Measurements from ENCODE around the gene SGCB.

Gene SGCB

DNA sequence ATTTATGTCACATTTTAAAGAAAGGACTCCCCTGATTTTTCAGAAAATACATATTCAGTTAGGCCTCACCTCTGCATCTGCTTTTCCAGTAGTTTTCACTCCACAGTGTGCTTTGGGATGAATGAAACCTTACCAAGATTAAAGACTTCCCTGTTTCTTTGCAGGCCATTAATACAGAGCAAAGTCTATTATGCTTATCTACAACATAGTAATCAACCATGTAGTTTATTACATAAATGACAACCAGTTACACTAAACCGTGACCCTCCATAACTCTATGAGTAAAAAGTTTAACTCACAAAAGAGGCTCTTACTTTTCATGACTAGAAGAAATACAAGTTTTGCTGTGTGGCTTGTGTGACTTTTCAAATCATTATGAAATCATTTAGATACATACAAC lies 20.3 kb downstream of the SGCB start:
- no peak for FAIRE-seq

DNA sequence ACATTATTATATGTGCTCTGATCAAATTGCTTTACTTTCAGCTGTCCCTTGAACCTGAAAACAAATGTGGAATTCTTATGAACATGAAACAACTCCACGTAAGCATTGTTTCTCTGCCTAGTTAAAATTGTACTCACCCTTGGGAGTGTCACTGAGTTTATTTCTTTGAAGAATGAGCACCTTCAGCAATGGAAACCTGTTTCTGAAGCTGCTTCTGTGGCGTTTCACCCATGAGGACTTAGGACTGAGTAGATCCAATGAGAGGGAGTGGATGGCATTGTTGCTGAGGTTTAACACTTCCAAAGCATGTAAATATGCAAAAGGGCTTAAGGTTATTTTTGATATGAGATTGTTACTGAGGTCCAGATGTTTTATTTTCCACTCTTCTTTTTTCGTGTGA lies 21.1 kb downstream of the SGCB start:
- FAIRE-seq = no peak

DNA sequence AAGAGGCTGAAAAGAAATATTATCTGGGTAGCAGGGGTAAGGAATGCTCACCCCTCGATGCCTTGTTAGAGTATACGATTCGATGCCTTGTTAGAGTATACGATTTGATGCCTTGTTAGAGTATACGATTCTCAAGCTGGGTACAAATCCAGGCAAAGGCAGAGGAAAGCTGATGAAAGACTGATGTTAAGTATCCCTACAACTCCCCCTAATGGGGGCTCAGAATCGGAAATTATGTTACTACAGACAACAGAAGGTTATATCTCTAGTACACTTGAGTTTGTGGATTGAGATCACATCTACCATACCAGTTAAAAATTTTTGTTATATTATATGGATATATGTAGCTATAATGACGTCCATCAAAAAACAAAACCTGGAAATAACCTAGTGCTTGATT lies 22.7 kb downstream of the SGCB start:
- no peak for FAIRE-seq

DNA sequence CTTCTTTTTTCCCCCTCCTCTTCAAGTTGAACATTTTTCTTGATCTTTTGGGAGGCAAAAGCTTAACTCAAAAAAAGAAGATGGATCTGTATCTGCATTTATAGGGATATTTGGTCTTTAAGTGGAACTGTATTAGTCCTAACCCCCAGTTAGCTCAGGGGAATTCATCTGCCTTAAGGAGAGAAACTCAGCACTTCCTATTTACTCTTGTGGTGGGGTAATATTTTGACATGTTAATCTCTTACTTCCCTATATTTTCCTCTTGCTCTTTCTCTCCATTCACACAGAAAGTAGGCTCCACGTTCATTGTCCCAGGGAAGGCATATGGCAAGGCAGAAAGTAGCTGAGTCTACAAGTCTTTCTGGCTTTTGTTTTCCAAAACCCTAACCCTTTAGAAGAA lies 23.2 kb downstream of the SGCB start:
- no peak for FAIRE-seq

DNA sequence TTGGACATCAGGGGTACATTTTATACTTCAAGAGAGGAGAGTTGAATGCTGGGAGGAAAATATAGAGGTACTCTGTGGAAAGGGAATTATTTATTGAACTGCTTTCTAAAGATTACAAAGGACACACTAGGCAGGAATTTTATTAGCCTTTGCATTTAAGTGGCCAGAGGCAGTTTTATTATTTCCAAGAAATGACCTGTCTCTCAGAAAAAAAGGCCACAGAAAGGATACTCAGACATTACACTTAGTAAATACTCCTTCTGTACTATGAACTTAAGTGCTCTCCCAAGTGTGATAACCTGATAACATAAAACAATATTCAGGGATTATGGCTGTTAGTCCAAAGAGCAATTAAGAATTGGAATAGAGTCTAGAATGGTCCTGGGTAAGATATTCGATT lies 25.4 kb downstream of the SGCB start:
- FAIRE-seq = no peak

DNA sequence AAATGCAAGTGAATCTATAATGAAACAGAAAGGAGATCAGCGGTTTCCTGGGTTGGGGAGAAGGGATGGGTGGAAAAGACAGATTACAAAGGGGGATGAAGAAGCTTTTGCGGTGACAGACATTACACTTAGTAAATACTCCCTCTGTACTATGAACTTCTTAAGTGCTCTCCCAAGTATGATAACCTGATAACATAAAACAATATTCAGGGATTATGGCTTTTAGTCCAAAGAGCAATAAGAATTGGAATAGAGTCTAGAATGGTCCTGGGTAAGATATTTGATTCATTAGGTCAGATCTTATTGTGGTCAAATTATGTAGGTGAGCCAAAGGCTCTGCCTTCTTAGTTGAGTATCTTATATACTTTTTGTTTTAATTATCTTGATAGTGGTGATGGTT lies 27.1 kb downstream of the SGCB start:
- FAIRE-seq = no peak

DNA sequence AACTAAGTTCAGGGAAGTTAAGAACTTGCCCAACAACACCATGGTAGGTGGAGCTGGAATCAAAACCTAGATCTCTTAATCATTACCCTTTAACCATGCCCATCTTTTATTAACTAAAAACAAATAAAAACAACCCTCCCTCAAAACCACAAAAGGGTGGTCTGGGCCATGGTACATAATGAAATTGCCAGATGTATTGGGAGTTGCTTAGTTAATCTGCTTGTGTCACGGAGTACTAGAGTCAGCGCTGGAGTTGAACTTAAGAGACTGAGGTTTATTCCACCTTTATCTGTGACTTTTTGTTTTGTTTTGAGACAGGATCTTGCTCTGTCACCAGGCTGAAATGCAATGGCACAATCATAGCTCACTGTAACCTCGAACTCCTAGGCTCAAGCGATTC lies 31.2 kb downstream of the SGCB start:
- FAIRE-seq = no peak

DNA sequence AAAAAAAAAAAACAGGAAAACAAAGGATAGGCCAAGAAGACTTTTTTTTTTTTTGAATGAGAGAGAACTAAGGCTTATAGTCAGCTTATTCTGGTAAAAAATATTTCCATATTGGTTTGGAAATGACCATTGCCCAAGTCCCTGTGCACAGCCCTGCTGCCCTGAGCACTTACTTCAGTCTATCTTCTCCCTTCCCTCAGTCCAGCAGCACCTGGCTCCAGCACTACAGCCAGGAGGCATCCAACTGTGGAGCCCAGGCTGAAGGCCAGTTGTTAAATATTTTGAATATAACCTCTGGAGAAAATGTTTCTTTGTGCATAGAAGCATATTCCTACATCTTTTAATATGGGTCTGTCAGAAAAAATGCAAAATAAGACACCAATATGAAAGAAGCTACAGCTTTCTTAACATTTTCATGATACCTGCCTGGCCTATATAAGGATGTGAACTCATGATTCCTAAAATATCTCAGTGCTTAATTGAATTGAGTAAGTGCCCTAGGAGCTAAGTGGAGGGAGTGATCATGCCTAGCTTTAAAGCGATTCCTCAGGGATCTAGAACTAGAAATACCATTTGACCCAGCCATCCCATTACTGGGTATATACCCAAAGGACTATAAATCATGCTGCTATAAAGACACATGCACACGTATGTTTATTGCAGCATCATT lies 32.4 kb downstream of the SGCB start:
- FAIRE-seq = no peak

DNA sequence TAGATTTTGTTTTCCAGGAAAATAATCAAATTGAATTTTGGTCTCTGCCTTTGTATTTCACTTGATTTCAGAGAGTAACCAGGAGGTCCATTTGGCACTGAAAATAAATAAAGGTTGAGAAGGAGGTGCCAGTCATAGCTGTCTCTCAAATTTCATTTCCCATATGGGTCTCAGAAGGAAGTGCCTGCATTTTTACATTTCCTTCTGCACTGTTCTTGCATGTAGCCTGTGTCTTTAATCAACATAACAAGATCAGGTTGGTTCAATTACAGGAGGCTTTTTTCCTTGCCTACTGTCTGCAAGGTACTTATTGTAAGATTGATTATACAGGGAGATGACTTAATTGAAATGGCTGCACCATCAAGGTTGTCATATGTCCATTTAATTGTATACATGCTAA lies 33.7 kb downstream of the SGCB start:
- FAIRE-seq = no peak

DNA sequence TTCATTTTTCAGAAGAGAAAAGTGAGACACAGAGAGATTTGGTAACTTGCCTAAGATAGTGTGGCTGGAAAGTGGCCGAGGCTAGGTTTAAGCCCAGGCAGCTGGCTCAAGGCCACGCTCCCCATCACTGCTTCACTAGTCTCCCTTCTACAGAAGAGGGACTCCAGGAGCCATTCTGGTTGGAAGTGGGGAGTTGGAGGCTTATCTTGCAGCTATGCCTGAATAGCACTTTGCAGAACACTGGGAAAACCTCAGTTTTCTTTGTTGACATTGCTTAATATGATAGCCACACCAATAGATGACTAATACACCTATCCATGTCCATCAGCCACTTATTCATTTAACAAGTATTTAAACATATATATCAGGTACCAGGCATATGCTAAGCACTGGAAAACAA lies 36.5 kb downstream of the SGCB start:
- no peak for FAIRE-seq

DNA sequence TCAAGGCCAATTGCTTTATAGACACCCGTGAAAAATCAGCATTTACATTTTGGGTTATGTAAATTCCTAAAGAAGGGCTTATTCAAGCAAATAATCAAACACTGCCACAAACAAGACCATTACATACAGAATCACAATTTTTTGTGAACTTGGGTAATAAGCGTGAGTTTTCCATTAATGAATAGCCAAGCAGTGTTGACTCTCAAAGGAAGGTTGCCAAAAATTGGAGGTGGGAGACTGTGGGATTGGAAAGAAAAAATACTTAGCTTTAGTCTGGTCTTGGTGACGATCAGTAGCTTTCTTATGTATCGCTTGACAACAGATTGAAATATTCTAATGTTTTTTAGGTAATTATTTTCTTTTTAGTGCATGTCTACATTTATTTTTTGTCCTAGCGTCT lies 38.8 kb downstream of the SGCB start:
- FAIRE-seq = no peak

DNA sequence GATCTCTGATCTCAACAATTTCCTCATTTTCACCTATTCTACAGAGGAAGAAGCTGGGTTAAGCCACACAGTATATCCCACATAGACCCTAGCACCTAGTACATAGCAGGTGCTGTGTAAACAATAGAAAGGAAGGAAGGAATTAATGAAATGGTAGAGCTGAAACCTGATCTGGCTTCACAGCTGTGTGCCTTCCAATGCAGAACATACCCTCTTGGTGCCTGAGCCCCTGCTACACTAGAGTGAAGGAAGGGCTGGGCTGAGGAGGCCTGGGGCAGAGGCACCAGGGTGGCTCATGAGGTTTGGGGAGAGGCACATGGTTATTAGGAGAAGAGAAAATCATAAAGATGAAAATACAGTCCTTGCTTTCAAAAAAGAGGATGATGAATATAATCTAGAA lies 39.3 kb downstream of the SGCB start:
- no peak for FAIRE-seq

DNA sequence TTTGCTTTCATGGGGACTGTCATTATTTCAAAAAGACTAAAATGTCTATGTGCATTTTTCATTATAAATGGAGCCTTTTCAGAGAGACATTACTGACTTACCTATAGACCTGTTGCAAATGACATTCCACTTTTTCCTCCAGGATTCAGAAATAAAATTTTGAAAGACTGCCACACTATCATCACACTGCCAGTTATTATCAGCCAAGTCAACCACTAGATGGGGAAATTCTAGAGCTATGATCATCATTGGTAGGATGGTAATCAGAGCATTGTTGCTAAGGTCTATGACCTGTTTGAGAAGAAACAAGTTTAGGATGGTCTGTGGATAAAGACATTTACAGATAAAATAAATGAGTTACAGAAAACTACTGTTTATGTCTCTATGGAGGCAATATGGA lies 40.5 kb downstream of the SGCB start:
- FAIRE-seq = no peak

DNA sequence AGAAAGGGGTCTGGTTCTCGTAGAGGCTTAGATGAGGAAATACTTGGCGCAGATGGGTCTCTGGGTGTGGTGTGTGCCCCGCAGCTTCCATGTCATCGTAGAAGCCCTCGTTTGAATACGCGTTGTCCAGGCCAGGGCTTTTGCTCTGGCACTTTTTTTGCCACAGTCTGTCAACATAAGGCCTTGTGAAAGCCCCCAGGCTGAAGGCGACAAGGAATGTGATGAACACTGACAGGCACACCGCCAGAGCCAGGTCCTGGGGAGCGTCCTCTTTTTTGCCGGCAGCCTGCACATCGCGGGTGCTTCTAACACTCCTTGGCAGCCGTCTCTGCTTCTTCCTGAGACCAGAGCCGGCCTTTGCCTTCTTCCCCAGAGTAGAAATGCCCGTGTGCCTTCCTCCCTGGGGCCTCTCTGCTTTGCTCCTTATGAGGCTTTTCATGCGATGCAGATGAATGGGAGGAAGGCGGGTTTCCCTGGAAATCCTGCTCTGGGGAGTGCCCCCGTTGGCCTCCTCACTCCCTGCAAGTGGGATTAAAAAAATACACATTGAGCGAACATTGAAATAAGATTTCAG lies 42.4 kb downstream of the SGCB start:
- no peak for FAIRE-seq

Measured in A204.1 (cell line).